ENCODE measurements around the gene SETD1B.
"Not testable (repeated sequence)": the region's sequence is repeated elsewhere in the genome, so short reads cannot be mapped to it uniquely, and the experiment has no call there.

The SETD1B gene

GRCh38 chr12:121843236-121843982 is 39.6 kb downstream of the SETD1B start:
- Mint-ChIP-seq H3K27me3 (no peaks in the 10 kb centered on the region), H3K4me1 (peaks cover 12% of the 10 kb centered on the region), H3K9me3 (no peaks in the 10 kb centered on the region), H3K4me3 (no peak overlapping the region), H3K36me3 (no peaks in the 10 kb centered on the region), H3K27ac (no peak overlapping the region)
- no peak for DNase-seq (ENCODE audit: low spot score in 2 of 2)
- no peak for ATAC-seq (ENCODE audit: low read depth)

DNA sequence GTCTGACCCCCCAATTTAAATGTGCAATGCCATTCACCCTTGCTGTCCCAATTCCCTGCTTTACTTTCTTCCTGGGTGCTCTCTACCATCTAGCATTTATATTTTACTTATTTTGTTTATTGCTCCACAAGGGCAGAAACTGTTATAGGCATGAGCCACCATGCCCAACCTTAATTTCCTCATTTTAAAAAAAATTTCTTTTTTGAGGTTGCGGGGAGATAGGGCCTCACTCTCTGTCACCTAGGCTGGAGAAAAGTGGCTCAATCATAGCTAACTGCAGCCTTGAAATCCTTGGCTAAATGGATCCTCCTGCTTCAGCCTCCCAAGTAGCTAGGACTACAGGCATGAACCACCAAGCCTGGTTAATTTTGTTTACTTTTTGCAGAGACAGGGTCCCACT is 41.9 kb downstream of the SETD1B start:
- DNase-seq (ENCODE audit: low spot score in 2 of 2) (no peak), ATAC-seq (ENCODE audit: low read depth) (peak; percentile 77)
- Mint-ChIP-seq H3K4me1 (peaks cover 5% of the 10 kb centered on the region), H3K27me3 (no peaks in the 10 kb centered on the region), H3K9me3 (no peaks in the 10 kb centered on the region), H3K36me3 (no peaks in the 10 kb centered on the region), H3K27ac (no peak overlapping the region), H3K4me3 (no peak overlapping the region)

DNA sequence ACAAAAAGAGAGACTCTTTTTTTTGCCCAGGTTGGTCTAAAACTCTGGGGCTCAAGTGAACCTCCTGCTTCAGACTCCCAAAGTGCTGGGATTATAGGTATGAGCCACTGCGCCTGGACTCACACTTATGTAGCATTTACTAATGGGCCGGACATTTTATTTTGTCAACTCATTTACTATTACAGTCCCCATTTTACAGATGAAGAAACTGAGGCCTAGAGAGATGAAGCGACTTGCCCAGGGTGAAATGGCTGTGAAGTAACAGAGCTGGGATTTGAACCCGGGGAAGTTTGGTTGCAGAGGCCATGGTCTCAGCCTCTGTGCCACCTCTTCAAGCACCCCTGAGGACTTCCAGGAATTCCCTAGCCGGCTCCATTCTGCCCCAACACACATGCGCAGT is 45.4 kb downstream of the SETD1B start:
- ATAC-seq (ENCODE audit: low read depth): no peak
- no peak overlapping the region for H3K27ac Mint-ChIP-seq
- DNase-seq (ENCODE audit: low spot score in 2 of 2): no peak
- no peak overlapping the region for H3K4me3 Mint-ChIP-seq
- peaks cover 2% of the 10 kb centered on the region for H3K27me3 Mint-ChIP-seq
- no peaks in the 10 kb centered on the region for H3K9me3 Mint-ChIP-seq
- peaks cover 5% of the 10 kb centered on the region for H3K4me1 Mint-ChIP-seq
- H3K36me3 Mint-ChIP-seq: no peaks in the 10 kb centered on the region

GRCh38 chr12:121849665-121850064 is 45.9 kb downstream of the SETD1B start:
- Mint-ChIP-seq H3K36me3 (no peaks in the 10 kb centered on the region), H3K4me3 (no peak overlapping the region), H3K4me1 (peaks cover 5% of the 10 kb centered on the region), H3K27me3 (peaks cover 2% of the 10 kb centered on the region), H3K9me3 (no peaks in the 10 kb centered on the region), H3K27ac (no peak overlapping the region)
- peak; percentile 21 for ATAC-seq (ENCODE audit: low read depth)
- DNase-seq (ENCODE audit: low spot score in 2 of 2): no peak

- not testable (repeated sequence) for H3K9me3 Mint-ChIP-seq; H3K4me3 Mint-ChIP-seq; H3K27ac Mint-ChIP-seq; H3K36me3 Mint-ChIP-seq; H3K27me3 Mint-ChIP-seq; ATAC-seq (ENCODE audit: low read depth); DNase-seq (ENCODE audit: low spot score in 2 of 2)
- peaks cover 18% of the 10 kb centered on the region for H3K4me1 Mint-ChIP-seq
Measured at GRCh38 chr12:121852392-121852791, 48.6 kb downstream of the SETD1B start.

DNA sequence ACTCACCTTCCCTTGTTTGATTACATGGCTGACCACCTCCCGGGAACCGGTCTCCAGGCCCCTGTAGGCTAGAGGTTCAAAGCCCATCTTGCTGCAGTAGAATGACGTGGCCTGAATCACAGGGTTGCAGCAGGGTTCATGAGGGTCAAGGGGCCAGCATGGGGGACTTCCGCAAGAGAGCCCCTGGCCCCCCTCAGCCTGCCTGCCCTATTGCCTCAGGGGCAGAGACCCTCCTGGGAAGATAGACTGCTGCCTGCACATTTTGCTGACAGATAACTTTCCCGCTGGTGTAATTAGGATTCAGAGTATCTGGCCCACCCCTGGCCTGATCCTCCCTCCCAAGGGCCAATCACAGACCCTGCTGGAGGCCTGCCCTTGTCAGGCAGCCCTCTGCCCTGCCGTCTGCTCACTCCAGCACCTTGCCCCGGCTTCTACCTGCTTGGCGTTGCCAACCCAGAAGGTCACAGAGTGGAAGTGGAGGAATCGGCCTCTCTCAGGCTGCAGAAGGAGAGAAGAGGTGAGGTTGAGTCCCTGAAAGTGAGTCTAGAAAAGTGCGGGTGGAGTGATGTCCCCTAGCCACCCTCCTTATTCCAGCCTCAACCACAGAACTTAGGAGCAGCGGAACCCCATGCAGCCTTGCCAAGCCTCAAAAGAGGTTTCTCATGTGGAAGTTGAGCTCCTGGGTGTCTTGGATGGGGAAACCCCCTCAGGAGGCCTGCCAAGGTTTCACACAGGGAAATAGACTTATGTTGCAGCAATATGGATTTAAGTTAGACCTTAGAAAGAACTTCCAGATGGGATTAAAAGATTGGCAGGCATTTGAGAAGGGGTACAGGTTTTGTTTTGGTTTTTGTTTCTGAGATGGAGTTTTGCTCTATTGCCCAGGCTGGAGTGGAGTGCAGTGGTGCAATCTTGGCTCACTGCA is 53.8 kb downstream of the SETD1B start:
- no peaks in the 10 kb centered on the region for H3K9me3 Mint-ChIP-seq
- ATAC-seq (ENCODE audit: low read depth) (no peak), DNase-seq (ENCODE audit: low spot score in 2 of 2) (no peak)
- no peak overlapping the region for H3K4me3 Mint-ChIP-seq
- H3K4me1 Mint-ChIP-seq: peaks cover 16% of the 10 kb centered on the region
- H3K27me3 Mint-ChIP-seq: no peaks in the 10 kb centered on the region
- no peak overlapping the region for H3K27ac Mint-ChIP-seq
- no peaks in the 10 kb centered on the region for H3K36me3 Mint-ChIP-seq

DNA sequence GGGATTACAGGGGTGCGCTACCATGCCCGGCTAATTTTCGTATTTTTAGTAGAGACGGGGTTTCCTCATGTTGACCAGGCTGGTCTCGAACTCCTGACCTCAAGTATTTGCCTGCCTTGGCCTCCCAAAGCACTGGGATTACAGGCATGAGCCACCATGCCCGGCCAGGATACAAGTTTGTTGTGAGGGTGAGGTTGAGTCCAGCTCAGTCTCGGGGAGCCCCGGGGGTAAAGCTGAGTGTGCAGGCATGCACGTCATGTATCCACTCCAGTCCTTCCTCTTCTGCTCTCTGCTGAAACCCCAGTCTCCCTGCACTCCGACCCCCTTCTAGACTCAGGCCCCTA is 54.5 kb downstream of the SETD1B start:
- Mint-ChIP-seq H3K27me3 (peaks cover 2% of the 10 kb centered on the region), H3K36me3 (no peaks in the 10 kb centered on the region), H3K9me3 (no peaks in the 10 kb centered on the region), H3K4me1 (peaks cover 16% of the 10 kb centered on the region), H3K27ac (no peak overlapping the region), H3K4me3 (no peak overlapping the region)
- ATAC-seq (ENCODE audit: low read depth): no peak
- no peak for DNase-seq (ENCODE audit: low spot score in 2 of 2)

- Mint-ChIP-seq H3K4me1 (peaks cover 16% of the 10 kb centered on the region), H3K9me3 (no peaks in the 10 kb centered on the region), H3K4me3 (no peak within 1 kb of the TSS), H3K36me3 (no peaks in the 10 kb centered on the region), H3K27me3 (peaks cover 3% of the 10 kb centered on the region), H3K27ac (no peak within 1 kb of the TSS)
- no peak for DNase-seq (ENCODE audit: low spot score in 2 of 2)
- ATAC-seq (ENCODE audit: low read depth): no peak
Measured at GRCh38 chr12:121858662-121859572, 55.1 kb downstream of the SETD1B start, which contains the start of gene HPD. HPD (minus strand) TSS chr12:121858859; CDS start chr12:121858823, 36 bp downstream.

- H3K36me3 Mint-ChIP-seq: no peaks in the 10 kb centered on the region
- peaks cover 16% of the 10 kb centered on the region for H3K4me1 Mint-ChIP-seq
- ATAC-seq (ENCODE audit: low read depth): no peak
- H3K27ac Mint-ChIP-seq: no peak overlapping the region
- DNase-seq (ENCODE audit: low spot score in 2 of 2): no peak
- no peaks in the 10 kb centered on the region for H3K9me3 Mint-ChIP-seq
- H3K27me3 Mint-ChIP-seq: peaks cover 3% of the 10 kb centered on the region
- no peak overlapping the region for H3K4me3 Mint-ChIP-seq
Measured at GRCh38 chr12:121860257-121860656, 56.4 kb downstream of the SETD1B start.

- ATAC-seq (ENCODE audit: low read depth); H3K27ac Mint-ChIP-seq; H3K4me3 Mint-ChIP-seq; H3K27me3 Mint-ChIP-seq; H3K36me3 Mint-ChIP-seq; H3K9me3 Mint-ChIP-seq; DNase-seq (ENCODE audit: low spot score in 2 of 2): not testable (repeated sequence)
- peaks cover 13% of the 10 kb centered on the region for H3K4me1 Mint-ChIP-seq
Measured at GRCh38 chr12:121860699-121861098, 56.9 kb downstream of the SETD1B start.

- Mint-ChIP-seq H3K9me3 (no peaks in the 10 kb centered on the region), H3K27ac (no peak overlapping the region), H3K4me3 (no peak overlapping the region), H3K4me1 (peaks cover 2% of the 10 kb centered on the region), H3K36me3 (peaks cover under 1% of the 10 kb centered on the region), H3K27me3 (peaks cover 4% of the 10 kb centered on the region)
- ATAC-seq (ENCODE audit: low read depth): no peak
- DNase-seq (ENCODE audit: low spot score in 2 of 2): no peak
Measured at GRCh38 chr12:121861636-121862254, 57.9 kb downstream of the SETD1B start.

DNA sequence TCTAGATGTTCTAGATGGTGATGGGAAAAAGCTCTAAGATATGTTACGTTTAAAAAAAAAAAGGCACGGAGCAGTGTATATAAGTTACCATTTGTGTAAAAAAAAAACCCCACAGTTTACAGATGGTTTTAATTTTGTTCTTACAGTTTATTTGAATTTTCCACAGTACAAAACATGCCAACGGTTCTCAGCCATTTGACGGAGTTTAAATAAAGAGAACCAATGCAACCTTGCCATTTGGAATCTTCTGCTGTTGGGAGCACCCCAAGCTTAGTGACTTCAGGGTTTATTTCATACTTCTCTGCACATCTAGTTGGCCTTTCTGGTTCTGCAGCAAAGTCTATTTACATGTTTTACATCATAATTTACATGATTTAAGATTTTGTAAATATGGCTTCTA is 62.5 kb downstream of the SETD1B start:
- Mint-ChIP-seq H3K36me3 (peaks cover 2% of the 10 kb centered on the region), H3K9me3 (no peaks in the 10 kb centered on the region), H3K27me3 (peaks cover 5% of the 10 kb centered on the region), H3K4me1 (no peaks in the 10 kb centered on the region), H3K4me3 (no peak overlapping the region), H3K27ac (no peak overlapping the region)
- no peak for DNase-seq (ENCODE audit: low spot score in 2 of 2)
- no peak for ATAC-seq (ENCODE audit: low read depth)

GRCh38 chr12:121869229-121869628 is 65.4 kb downstream of the SETD1B start:
- not testable (repeated sequence) for ATAC-seq (ENCODE audit: low read depth); H3K27me3 Mint-ChIP-seq; H3K36me3 Mint-ChIP-seq; H3K27ac Mint-ChIP-seq; H3K4me3 Mint-ChIP-seq; H3K4me1 Mint-ChIP-seq; H3K9me3 Mint-ChIP-seq; DNase-seq (ENCODE audit: low spot score in 2 of 2)

Measured in memory B cell (primary cell).